HG02943 (cell line): ENCODE results near the gene TRAPPC2L.

ENCODE experiments used
- ATAC-seq: cut with Tn5 transposase; IDR thresholded peaks from one replicate; pipeline ENCODE4 v1.9.1; 2021; ENCODE audit warnings: mild to moderate bottlenecking, low read depth, moderate library complexity; ENCODE audit not compliant: unreplicated experiment

The TRAPPC2L gene

DNA sequence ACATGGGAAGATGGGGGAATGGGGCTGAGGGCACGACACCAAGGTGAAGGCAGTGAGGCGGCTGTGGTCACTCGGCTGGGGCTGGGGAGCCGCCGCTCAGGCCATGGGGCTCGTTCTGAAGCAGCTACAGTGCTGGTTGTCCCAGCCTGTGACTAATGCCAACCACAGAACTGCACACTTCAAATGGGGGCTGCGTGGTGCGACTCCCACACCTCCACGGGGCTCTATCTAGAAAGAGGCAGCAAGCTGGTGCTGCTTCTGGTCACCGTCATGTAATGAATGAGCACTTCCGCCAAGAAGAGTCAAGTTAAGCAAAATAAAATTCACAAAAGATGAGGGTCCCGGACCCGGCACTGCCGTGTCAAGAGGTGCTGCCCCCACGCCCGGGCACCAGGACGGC is 20.1 kb upstream of the TRAPPC2L start:
- no peak for ATAC-seq

DNA sequence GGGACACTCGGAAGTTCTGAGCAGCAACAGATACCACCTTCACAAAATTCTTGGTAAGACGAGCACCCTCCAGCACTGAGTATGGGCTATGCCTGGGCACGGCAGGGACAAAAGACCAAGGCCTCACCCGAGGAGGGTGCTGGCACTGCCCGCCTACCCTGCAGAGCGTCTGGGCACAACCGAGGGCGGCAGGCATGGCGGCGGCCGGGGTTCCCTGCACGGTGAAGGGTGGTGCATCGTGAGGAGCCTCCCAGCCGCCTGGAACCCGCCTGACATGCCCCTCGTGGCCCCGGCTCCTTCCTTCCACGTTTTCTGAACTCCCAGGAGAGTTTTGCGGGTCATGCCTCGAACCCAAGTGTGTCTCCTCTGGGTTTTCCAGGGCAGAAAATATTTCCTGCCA is 19.1 kb upstream of the TRAPPC2L start:
- no peak for ATAC-seq

DNA sequence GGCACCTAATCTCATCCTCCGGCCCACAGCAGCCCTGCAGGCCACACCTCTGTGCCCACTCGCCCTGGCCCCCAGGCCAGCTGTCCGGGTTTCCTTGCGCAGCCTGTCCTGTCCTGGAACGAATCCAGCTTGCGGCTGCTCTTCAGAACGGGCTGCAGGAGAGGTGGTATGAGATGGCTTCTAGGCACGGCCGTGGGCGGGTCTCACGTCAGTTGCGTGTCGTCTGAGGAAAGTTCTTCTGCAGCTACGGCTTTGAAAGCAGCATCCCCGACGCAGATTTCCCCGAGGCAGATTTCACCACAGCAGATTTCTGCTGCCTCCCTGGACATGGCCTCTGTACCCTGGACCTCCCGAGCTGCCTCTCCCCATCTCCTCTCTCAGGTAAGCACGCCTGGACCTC is 18.4 kb upstream of the TRAPPC2L start:
- ATAC-seq: no peak

DNA sequence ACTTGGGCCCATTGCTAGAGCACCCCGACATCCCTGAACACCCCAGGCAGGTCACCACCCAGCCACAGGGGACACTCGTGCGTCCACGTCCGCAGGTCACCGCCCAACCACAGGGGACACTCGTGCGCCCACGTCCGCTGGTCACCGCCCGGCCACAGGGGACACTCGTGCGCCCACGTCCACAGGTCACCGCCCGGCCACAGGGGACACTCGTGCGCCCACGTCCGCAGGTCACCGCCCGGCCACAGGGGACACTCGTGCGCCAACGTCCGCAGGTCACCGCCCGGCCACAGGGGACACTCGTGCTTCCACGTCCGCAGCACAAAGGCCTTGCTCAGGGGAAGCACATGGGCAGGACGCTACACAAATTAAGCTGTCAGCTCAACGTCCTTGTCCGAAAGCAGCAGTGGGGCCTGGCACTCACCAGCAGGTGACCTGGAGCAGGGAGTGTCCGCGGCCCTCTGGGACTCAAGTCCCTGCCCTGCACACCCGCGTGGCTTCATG is 17.8 kb upstream of the TRAPPC2L start:
- no peak for ATAC-seq

DNA sequence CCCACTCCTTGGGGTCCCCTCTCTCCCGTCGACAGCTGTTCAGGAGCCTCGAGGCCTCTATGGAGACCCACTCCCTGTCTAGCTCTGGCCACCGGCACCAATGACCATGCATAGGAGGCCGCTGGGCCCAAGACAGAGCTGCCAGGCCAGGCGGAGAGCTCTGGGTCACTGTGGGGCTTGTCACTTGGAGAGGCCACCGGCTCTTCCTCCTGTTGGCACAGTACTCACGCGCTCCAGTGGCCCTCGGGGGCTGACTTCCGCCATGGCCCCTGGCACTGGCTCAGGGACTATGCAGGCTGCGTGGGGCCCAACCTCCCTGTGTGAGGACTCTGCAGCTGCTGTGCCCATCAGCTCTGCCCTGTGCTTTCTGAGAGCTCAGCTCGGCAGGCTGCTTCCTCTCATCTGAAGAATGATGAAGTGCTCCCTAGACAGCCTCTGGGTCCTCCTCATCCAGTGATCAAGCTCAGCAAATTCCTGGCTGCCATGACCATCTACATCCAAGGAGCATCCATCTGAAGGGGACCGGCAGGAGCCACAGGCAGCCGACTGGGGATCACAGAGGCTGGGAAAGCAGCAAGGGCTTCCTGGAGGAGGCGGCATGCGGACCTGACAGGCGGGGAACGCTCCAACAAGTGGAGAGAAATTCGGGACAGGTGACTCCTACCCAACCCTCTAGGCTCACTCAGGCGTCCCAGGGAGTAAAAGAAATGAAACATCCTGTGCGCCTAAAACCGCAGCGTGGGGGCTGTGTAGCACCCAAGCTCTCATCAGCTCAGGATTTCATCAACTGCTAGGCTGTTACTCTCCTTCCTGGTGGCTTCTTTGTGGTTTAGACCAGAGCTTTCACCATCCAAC is 17.0 kb upstream of the TRAPPC2L start:
- ATAC-seq: no peak

DNA sequence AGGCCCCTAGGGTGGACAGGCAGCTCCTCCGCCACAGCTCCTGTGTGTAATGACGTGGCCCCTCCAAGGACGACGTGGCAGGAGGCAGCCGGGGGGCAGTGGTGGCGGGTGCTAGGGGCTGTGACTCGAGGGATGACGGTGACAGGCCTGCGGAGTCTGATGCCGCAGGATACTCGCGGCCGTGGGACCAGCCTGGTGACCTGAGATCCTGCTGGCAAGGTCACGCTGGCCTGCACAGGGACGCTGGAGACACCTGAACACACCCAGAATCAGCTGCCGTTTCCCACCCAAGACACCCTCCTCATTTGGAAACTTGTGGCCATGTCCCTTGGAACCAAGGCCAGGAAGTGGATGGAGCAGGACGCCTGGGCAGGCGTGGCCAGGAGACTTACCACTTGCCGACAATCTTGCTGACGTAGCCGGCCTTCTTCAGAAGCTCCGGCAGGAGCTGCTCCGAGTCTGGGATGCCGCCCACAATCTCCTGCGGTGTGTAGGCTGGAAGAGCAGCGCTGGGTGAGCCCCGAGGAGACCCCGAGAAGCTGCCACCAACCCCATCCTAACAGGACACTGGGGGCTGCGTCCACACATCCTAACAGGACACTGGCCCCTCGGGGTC is 16.2 kb upstream of the TRAPPC2L start:
- no peak for ATAC-seq

DNA sequence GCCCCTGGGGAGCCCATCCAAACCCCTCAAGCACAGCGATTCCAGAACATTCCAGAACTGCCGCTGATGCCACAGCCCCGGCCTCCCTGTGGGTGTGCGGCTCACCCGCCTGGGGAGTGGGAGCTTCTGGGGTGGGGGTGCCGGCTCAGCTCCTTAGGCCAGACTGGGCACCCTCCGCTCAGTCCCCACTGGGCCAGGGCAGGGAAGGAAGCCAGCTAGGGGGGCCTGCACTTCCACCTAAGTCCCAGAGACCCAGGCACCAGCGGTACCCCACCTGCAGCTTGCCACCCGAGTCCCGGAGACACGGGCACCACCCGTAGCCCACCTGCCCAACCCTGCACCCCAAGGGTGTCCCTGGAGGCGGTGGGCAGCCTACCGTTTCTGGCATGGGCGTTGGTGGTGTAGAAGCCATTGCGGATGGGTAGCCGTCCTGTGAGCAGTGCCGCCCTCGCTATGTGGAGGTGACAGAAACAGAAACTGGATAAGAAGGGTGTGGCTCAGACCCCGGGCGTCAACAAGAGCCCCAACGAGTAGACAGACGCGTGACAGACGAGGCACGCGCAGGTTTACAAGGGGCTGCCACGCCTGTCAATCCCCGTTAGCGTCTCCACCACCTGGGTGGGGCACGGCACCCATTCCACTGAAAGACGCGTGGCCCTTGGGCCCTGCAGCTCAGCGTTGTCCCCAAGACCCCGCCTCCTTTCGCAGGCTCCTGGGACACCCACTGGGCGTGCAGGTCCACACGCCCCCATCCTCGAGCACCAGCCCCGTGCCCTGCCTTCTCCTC is 15.2 kb upstream of the TRAPPC2L start:
- ATAC-seq: no peak

DNA sequence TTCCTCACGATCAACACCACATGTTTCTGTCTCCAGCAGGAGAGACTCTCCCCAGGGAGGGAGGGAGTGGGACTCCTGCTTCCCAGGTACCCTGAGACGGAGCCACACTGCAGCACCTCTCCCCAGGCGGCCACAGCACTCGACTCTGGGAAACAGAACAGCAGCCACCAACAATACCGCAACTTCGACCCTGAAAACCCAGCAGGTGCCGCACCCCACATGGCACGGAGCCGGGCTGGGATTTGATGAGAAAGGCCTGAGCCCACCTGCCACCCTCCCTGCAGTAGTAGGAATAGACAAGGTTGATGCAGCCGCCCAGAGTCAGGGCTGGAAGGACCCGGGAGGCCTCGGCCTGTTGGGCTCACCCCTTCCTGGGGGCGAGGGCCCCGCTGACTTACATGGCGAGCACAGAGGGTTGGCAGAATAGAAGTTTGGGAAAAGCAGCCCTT is 14.6 kb upstream of the TRAPPC2L start:
- no peak for ATAC-seq

DNA sequence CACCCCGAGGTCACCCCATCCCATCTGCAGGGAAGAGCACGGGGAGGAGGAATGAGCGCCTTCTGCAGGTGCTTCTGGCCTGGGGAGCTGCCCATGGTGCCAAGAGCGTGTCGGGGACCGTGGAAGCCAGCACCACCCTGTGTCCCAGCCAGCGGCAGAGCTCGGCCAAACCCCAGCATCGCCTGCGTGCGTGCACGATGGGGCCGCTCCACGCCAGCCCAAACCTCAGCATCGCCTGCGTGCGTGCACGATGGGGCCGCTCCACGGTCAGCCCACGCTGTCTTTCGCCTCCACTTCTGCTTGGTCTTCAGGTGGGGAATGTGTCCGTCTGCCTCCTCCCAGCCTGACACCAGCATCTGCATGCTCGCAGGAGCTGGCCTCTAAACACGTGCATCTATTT is 14.1 kb upstream of the TRAPPC2L start:
- no peak for ATAC-seq

DNA sequence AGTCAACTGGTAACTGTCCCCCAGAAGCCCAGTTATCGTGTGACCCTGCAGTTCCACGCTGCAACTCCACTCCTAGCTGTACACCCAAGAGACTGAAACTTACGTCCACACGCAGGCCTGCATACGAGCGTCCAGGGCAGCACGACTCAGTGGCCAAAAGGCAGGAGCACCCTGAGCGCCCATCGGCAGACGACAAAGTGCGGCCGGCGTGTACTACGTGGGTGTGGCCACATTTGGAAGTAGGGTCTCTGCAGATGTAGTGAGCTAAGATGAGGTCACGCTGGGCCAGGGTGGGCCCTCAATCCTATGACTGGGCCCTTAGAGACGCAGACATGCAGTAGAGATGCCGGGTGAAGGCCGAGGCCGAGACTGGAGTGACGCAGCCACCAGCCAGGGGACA is 13.7 kb upstream of the TRAPPC2L start:
- ATAC-seq: no peak

DNA sequence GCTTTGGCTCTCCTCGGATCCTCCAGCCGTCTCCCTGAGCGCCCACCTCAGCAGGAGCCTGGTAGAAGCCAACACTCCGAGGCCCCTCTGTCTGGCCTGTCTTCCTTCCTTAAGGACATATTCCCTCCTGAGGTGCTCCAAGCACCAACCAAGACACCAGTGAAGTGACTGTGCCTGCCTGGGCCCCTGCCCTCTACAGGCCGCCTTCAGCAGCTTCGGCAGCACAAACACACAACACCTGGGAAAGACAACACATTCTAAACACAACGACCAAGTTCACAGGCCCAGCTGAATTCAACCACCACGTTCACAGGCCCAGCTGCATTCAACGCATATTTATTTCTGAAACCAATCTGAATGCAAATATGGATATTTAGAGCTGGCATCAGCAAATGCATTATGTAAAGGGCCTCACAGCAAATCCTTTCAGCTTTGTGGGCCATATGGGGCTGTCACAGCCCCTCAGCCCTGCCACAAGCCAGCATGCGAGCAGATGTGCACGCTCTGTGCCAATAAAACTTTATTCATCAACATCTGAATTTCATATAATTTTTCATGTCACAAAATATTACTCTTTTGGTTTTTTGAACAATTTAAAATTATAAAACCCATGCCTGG is 12.4 kb upstream of the TRAPPC2L start:
- no peak for ATAC-seq

DNA sequence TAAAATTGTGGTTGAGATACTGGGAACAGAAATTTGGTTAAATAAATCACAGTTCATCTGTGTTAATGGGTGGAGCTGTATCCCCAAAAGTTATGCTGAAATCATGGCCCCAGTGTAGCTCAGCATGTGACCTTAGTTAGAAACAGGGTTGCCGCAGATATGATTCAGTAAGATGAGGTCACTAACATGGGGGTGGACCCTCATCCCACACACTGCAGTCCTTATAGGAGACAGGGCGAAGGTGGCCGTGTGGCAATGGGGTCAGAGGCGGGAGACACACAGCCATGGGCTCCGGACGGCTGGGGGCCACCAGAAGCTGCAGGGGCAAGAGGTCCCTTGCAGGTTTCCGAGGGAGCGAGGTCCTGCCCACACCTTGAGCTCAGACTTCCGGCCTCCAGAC is 10.8 kb upstream of the TRAPPC2L start:
- no peak for ATAC-seq

DNA sequence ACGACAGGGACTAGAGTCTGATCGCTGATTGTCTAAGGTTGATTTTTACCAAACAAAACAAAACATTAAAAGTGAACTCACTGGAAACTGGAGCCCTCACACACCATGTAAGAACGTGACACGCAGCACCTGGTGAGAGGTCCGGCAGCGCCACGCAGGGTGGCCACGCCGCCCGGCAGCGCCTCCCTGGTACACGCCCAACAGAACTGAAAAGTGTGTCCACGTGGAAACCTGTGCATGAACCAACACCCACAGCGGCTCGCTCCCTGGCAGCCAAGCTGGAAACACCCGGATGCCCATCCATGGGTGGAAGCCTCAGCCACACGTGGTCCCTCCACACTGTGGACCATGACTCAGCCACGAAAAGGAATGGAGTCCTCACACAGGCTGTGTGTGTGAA is 9.3 kb upstream of the TRAPPC2L start:
- ATAC-seq: no peak

DNA sequence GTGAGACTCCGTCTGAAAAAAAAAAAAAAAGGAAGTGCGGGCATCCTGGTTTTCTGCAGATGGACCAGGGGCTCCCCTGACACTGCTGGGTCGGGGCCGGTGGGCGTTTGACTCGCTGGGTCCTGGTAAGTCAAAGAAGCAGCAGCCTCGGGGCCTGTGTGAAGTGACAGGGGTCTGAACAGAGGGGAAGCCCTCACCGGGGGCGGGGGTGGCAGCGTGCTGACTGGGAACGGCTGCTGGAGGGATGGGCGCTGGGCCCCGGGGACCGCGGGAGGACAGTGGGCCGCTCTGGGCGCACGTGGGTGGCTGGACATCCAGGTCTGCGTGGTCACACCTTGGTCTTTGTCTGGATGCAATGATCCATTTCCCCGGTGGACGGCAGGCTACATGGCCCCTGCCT is 8.4 kb upstream of the TRAPPC2L start:
- ATAC-seq: no peak

DNA sequence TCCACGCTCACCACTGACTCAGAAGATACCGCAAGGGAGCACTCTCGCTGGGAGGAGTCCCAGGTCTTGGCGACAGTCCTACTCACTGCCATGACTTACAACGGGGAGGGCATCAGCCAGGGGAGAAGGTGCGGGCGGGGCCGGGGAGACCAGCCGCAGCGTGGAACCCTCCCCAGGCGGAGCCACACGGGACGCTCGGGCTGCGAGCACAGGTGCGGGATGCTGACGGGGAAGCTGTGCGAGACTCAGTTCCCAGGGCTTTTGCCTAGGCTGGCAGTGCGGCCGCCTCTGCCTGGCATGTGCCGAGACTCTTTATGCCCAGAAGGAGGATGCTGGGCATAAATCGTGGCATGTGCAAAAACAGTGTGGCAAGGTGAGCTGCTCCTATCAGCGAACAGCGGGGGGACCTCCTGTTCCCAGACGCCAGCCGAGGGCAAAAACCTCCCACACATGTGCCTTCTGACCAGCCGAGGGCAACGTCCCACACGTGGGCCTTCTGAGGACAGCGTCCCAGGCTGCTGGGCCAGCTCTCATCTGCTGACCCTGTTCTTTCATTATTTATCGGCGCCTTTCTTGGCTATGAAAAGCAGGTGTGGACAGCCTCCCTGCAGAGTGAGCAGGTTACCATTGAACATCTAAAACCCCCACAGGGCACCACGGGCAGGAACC is 6.3 kb upstream of the TRAPPC2L start:
- ATAC-seq: no peak

DNA sequence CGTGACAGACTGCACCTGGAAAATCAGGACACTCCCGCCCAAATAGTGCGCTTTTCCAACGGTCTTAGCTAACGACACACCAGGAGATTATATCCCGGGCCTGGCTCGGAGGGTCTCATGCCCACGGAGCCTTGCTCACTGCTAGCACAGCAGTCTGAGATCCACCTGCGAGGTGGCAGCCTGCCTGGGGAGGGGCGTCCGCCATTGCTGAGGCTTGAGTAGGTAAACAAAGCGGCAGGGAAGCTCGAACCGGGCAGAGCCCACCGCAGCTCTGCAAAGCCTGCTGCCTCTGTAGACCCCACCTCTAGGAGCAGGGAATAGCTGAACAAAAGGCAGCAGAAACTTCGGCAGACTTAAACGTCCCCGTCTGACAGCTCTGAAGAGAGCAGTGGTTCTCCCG is 5.3 kb upstream of the TRAPPC2L start:
- ATAC-seq: no peak

DNA sequence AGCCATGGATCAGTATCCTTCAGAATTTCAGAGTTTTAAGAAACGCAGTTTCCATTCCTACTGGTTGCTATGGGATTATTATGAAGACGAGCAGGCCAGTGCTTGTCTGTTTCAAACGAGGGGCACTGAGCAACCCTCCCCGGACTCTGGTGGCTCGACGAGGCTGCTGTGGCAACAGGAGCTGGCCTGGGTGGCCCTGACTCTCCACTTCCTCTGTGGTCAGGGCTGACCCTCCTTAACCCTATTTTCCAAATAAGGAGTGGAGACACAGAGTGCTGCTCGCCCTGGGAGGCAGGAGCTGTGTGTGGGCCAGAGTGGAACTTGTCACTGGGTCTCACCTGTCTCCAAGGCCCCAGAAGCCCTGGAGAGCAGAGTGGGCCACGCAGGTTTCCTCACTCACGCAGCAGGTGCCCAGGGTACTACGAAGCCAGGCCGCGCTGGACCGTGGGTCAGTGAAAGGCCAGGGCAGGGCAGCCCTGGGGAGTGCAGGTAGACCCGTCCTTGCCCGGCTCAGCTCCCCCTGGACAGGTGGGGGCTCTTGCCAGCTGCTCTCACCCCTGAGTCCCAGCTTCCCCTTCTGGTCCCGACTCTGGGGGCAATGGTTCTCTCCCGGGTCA is 3.5 kb upstream of the TRAPPC2L start:
- ATAC-seq: no peak

DNA sequence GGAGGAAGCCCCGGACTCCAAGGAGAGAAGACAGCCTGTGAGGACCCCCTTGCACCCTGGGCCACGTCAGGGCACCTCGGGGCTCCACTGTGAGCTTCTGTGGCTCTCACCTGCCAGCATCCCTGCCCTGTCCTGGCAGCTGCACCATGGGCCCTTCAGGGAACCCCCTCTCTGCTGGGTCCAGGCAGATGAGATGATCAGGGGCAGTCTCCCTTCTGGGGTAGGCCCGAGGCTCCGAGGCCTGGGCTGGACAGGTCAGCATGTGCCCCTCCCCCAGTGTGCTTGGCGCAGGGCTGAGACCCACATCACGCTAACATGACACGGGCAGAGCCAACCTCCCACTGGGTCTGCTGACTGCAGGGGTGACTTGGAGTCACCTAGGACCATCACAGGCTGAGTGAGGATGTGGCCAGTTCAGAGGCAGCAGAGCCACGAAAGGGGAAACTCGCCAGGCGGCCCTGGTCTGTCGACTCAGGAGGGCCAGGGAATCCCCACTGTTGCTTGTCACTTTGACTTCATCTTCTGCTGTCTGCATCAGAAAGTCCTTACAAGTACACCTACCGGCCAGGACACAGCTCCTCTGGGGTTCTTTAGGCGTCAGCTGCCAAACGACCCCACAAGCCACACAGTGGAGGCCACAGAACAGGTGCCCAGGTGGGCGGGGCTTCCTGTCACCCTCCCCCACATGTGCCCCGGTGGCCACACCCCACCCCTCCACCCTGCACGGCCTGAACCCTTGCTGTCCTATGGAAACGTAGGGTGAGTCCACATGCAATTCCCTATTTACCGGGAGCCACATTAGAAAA is 2.4 kb upstream of the TRAPPC2L start:
- ATAC-seq: no peak

DNA sequence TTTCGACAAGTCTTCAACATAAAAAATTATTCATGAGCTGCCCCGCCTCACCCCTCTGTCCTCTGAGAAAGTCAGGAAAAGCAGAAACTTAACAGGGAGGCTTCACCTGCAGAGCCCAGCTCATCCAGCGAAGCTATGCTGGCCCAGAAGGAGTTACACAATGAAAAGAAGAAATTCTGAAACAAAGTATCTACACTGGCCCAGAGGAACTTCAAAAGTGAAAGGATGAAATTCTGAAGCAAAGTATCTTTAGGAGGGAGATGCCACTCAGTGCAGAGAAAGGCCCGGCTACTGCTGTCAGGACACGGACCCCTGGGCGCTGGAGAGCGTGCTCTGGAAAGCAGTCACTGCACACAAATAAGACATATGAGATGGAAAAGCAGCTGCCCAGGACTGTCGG is 1.8 kb upstream of the TRAPPC2L start:
- no peak for ATAC-seq
